Prostate gland (tissue), 2 donors: ENCODE results near the gene NFASC.

Source experiments
- POLR2AphosphoS5 ChIP-seq: sonication (generic); formaldehyde crosslinking; IDR thresholded peaks from one replicate; pipeline ENCODE4 v1.6.1; 2017; ENCODE audit warnings: antibody characterized with exemption
- TF ChIP-seq, protein P1 (sequence below), 4 experiments: fragments of 200-600 bp in 2 of 4; fragments of 450-650 bp in 2 of 4; sonication (generic) in 2 of 4; IDR thresholded peaks; 1 replicate in 3 of 4; 2 replicates in 1 of 4; pipeline ENCODE4 v1.5.1; 2016 to 2019; ENCODE audit warnings: antibody characterized with exemption in 4 of 4, mild to moderate bottlenecking in 2 of 4, moderate library complexity in 2 of 4

DNA sequence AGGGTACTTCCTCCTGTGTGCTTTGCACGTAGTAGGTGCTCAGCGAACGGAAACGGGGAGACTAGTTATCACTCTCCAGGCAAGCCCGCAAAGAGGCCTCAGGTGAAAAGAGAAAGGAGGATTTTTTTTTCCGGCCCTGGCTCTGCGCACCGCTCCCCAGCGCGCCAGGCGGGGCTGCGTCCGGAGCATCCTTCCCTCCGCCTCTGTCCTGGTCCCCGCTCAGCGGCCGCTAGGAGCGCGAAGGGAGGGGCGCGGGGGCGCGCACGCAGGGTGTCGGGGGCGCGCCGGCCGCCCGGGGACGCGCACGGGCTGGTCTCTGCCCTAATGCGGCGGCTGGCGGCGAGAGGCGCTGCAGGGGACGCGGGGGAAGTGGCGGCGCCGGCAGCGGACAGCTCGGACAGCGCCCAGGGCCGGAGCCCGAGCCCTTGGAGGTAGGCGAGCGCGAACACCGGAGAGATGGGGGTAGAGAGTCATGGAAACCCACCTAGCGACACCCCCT, 42.3 kb upstream of the NFASC start:
- TF ChIP-seq POLR2AphosphoS5 = no peak
- TF ChIP-seq, protein P1, sequence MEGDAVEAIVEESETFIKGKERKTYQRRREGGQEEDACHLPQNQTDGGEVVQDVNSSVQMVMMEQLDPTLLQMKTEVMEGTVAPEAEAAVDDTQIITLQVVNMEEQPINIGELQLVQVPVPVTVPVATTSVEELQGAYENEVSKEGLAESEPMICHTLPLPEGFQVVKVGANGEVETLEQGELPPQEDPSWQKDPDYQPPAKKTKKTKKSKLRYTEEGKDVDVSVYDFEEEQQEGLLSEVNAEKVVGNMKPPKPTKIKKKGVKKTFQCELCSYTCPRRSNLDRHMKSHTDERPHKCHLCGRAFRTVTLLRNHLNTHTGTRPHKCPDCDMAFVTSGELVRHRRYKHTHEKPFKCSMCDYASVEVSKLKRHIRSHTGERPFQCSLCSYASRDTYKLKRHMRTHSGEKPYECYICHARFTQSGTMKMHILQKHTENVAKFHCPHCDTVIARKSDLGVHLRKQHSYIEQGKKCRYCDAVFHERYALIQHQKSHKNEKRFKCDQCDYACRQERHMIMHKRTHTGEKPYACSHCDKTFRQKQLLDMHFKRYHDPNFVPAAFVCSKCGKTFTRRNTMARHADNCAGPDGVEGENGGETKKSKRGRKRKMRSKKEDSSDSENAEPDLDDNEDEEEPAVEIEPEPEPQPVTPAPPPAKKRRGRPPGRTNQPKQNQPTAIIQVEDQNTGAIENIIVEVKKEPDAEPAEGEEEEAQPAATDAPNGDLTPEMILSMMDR (IDR thresholded peaks at IDR 0.05) = peak in 2 of 4 experiments; percentile 37 to 41
